Activated CD8-positive, alpha-beta memory T cell treated with anti-CD3 and anti-CD28 coated beads, Interleukin-2, amount 50 U/mL, for 1 hour (primary cell): ENCODE data around the gene RUSC1.

Experiments
- DNase-seq: peaks from one replicate; pipeline ENCODE4 v3.0.0-alpha.2; 2020; ENCODE audit errors: extremely low read depth

RUSC1 gene

GRCh38 chr1:155295942-155296267 is 24.8 kb upstream of the RUSC1 start:
- no peak for DNase-seq

DNA sequence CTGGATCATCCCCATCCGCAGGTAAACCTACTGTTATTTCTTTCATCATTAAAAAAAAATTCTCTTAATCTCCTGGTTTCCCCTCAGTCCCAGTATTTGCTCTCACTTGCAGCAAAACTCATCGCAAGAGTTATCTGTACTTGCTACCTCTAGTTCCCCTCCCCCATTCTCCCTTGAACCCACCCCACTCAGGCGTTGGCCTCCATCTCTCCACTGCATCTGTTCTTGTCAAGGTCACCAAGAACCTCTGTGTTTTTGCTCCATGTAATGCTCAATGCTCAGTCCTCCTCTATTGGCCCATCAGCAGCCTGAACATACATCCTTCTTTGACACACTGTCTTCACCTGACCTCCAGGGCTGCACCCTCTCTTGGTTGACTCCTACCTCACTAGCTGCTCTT is 24.0 kb upstream of the RUSC1 start:
- no peak for DNase-seq

DNA sequence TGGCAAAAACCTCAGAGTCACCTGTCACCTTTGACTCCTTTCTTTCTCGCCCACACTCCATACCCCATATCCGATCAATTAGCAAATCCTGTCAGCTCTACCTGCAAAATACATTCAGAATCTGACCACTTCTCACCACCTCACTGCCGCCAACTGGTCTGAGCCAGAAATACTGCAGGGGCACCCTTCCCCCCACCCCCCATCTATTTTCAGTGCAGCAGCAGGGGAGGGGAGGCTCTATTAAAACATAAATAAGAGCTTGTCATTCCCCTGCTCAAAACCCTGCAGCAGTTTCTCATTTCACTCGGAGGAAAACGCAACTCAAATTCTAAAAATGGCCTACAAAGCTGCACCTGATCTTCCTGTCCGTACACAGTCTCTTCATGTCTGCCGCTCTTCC is 23.3 kb upstream of the RUSC1 start:
- DNase-seq: no peak

DNA sequence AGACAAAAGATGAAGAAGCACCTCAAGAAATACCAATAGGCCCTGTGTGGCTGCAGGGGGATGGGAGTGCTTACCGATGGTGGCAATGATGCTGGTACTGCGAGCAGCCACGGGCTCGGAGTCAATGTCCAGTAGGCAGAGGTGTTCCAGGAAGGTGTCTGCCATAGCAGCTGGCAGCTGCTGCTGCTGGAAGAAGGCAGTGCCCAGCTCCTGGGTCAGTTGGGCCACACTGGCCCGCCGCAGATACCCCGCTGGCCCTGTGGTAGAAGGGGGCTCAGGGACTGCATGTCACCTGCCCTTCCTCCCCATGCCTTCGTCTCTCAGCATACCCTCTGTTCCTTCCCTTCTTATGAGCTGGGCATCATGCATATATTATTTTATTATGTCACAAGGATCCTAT is 20.7 kb upstream of the RUSC1 start:
- DNase-seq: no peak

GRCh38 chr1:155300553-155301329 is 20.0 kb upstream of the RUSC1 start:
- DNase-seq: no peak

GRCh38 chr1:155301342-155301841 is 19.3 kb upstream of the RUSC1 start, which contains the start of gene PKLR:
Gene PKLR (minus strand): TSS chr1:155301438. CDS start chr1:155301395, 43 bp downstream.
- DNase-seq: no peak

DNA sequence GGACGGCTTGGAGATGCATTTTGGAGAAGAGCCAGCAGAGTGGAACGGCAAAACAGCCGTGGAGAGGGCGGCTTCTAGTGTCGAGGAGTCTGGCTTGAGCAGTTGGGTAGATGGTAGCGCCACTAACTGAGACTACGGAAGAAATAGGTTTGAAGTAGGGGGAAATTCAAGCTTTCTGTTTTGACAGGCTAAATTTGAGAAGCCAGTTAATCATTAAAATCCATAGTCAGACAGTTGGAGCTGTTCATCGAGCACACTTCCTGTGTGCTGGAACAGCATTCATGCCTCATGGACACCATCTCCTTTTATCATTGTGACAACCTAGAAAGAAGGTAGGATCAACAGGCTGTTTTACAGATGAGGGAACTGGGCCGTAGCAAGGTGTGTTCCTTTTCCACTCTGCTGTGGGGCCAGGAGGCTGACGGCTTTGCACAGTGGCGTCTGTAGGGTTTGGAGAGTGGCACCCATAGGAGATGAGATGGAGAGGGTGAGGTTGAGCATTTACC is 16.1 kb upstream of the RUSC1 start:
- no peak for DNase-seq

DNA sequence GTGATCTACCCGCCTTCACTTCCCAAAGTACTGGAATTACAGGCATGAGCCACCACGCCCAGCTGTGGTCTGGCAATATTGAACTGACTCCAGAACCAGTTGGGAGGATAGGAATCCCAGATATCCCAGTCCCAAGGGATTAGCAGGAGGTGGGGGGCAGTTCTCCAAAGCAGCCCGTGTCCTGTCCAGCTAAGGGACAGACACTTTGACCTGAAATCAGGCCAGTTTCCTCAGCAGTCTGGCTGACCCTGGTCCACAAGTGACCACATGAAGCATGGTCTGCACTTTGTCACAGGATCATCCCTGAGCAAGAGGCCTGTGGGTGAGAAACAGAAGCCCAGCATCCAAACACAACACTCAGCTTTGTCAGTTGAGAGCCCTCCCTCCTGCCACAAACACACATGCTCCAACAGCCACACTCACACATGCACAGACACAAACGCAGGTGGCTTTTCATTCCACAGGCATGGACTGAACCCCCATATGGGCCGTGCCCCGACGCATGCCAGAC is 14.8 kb upstream of the RUSC1 start:
- DNase-seq: no peak

- no peak for DNase-seq
Measured at GRCh38 chr1:155307247-155307740, 13.4 kb upstream of the RUSC1 start.

DNA sequence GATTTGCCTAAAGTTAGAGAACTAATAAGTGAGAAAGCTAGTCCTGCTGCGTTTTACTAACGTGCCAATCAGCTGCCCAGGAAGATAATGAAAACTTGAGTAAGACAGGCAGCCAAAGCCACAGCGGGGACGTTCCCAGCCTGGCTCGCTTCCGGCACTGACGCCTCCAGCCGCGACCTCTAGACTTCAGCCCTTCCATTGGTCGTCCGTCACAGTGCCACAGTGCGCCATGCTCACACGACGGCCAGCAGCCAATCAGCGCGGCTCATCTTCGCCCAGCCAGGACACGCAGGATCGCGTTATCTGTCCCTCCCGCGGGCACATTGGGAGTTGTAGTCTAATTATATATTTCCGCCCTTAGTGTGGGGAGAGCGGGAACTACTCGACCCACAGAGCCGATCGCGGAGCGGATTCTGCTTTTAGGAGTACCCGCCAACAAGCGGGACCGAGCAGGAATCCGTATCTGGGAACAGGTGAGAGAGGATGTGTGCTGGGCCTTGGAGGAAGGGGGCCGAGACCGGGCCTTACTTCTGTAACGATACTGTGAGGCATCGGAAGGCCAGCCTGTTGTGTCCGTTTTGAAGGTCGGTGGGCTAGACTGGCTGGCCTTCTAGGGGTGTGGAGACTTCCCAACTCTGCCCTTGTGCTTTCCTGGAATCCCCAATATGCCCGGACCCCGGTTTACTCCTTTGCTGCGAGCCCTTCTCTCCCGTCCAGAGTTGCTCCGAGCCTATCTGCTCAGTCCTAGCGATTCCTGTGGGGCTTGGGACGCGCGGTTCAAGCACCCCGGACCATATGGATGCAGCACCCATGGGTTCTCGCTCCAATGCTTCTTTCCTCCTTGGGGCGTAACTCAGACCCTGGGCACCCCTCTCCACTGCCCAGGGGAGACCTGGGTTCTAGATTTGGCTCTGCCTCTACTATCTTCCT is 11.9 kb upstream of the RUSC1 start, which contains the start of gene FDPS:
TSS of gene FDPS (plus strand) at position 374 of the 930 bp plus-strand sequence. CDS start 924 bp downstream, outside the sequence.
- peak; percentile 94 for DNase-seq

GRCh38 chr1:155309423-155310021 is 11.2 kb upstream of the RUSC1 start:
- DNase-seq: no peak

- DNase-seq: no peak
Measured at GRCh38 chr1:155313261-155313660, 7.4 kb upstream of the RUSC1 start.

- no peak for DNase-seq
Measured at GRCh38 chr1:155316922-155317321, 3.8 kb upstream of the RUSC1 start.

- no peak for DNase-seq
Measured at GRCh38 chr1:155318082-155318481, 2.6 kb upstream of the RUSC1 start.

DNA sequence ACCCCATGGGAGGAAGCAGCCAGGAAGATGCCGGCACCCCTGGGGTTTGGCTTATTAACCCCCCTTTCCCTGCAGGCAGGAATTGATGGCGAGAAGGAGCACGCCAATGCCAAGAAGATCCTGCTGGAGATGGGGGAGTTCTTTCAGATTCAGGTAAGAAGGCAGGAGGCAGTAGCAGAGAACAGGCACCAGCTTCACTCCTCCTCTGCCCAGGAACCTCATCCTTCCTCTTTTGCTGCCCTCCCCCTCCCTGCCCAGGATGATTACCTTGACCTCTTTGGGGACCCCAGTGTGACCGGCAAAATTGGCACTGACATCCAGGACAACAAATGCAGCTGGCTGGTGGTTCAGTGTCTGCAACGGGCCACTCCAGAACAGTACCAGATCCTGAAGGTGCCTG is 1.2 kb upstream of the RUSC1 start:
- no peak for DNase-seq

GRCh38 chr1:155320252-155320651 is 442 bp upstream of the RUSC1 start:
- no peak for DNase-seq

GRCh38 chr1:155321639-155322503 is 1.2 kb downstream of the RUSC1 start:
- no peak for DNase-seq

DNA sequence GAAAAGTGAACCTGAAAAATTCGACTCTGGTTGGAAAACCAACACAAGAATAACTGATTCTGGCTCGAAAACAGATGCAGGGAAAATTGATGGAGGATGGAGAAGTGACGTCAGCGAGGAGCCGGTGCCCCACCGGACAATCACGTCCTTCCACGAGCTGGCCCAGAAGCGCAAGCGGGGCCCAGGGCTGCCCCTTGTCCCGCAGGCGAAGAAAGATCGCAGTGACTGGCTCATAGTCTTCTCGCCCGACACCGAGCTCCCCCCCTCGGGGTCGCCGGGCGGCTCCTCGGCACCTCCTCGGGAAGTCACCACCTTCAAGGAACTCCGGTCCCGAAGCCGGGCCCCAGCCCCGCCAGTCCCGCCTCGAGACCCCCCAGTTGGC is 1.9 kb downstream of the RUSC1 start:
- DNase-seq: no peak

- peak; percentile 56 for DNase-seq
Measured at GRCh38 chr1:155322953-155323728, 2.4 kb downstream of the RUSC1 start.

DNA sequence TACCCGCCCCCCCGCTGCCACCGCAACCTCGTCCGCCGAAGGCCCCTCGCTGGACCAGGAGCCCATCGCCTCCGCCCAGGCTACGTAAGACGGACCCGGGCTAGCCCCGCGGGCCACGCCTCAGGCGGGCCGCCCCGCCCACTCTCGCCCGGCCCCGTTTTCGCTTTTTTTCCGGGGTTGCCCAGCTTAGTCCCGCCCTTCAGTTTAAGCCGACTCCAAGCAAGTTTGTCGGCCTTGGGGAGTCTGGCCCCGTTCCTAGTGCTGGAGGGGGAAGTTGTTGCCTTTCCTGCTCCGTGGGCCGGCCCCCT is 3.0 kb downstream of the RUSC1 start:
- DNase-seq: no peak
